HFF-Myc (cell line): ENCODE results near the gene CREBRF.
"Not testable (repeated sequence)": the region's sequence is repeated elsewhere in the genome, so short reads cannot be mapped to it uniquely, and the experiment has no call there.

Experiments used
- DNase-seq: peaks from one replicate; pipeline ENCODE4 v3.0.0-alpha.2; 2011; ENCODE audit warnings: low read depth; ENCODE audit errors: extremely low read depth
- H3K4me3 ChIP-seq: replicated peaks from 2 replicates; pipeline ENCODE4 v1.5.1; 2011; ENCODE audit warnings: low read depth, mild to moderate bottlenecking, control low read depth, low read length
- TF ChIP-seq, protein P1 (sequence below): IDR thresholded peaks from 2 replicates; pipeline ENCODE4 v1.5.1; 2012; ENCODE audit warnings: mild to moderate bottlenecking, low read depth, low read length, control low read depth; ENCODE audit errors: missing control alignments

The CREBRF gene

DNA sequence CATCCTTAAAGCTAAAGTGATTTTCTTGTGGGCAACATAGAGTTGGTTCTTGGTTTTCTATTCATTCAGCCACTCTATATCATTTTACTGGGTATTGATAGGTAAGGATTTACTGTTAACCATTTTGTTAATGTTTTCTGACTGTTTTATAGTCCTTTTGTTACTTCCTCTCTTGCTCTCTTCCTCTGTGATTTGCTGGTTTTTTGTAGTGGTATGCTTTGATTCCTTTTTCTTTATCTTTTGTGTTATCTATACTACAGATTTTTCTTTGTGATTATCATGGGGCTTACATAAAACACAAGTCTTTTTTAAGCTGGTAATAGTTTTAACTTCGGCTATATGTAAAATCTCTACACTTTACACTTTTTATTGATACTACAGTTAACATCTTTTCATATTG lies 43.3 kb downstream of the CREBRF start:
- TF ChIP-seq, protein P1, sequence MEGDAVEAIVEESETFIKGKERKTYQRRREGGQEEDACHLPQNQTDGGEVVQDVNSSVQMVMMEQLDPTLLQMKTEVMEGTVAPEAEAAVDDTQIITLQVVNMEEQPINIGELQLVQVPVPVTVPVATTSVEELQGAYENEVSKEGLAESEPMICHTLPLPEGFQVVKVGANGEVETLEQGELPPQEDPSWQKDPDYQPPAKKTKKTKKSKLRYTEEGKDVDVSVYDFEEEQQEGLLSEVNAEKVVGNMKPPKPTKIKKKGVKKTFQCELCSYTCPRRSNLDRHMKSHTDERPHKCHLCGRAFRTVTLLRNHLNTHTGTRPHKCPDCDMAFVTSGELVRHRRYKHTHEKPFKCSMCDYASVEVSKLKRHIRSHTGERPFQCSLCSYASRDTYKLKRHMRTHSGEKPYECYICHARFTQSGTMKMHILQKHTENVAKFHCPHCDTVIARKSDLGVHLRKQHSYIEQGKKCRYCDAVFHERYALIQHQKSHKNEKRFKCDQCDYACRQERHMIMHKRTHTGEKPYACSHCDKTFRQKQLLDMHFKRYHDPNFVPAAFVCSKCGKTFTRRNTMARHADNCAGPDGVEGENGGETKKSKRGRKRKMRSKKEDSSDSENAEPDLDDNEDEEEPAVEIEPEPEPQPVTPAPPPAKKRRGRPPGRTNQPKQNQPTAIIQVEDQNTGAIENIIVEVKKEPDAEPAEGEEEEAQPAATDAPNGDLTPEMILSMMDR = no peak
- no peak overlapping the region for H3K4me3 ChIP-seq
- DNase-seq = no peak

DNA sequence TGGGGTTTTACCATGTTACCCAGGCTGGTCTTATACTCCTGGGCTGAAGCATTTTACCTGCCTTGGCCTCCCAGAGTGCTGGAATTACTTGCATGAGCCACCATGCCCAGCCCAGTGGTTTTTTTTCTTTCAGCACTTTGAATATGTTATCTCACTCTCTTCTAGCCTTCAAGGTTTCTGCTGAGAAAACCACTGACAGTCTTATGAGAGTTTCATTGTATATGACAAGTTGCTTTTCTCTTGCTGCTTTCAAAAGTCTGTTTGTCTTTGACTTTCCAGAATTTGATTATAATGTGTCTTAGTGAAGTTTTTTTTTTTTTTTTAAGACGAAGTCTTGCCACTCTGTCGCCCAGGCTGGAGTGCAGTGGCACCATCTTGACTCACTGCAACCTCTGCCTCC lies 45.1 kb downstream of the CREBRF start:
- TF ChIP-seq, protein P1 = no peak
- no peak overlapping the region for H3K4me3 ChIP-seq
- DNase-seq = no peak

DNA sequence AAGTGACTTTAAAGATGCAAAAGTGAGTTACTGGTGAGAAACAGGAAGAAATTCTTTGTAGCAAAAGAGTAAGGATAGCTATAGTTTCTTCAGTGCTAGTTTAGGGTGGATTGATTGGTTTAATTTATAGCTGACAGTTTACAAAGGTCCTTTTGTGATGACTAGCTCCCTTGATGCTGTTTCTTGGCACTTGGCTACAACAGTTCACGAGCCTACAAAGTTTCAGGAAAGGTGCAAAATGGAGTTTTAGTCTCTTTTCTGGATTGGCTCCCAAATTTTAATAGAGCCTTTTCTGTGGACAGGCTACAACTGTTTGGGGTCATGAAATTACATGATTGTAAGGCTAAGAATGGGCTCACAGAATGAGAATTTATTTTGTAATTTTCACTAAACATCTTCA lies 47.3 kb downstream of the CREBRF start:
- TF ChIP-seq, protein P1 = no peak
- H3K4me3 ChIP-seq = no peak overlapping the region
- DNase-seq = no peak

DNA sequence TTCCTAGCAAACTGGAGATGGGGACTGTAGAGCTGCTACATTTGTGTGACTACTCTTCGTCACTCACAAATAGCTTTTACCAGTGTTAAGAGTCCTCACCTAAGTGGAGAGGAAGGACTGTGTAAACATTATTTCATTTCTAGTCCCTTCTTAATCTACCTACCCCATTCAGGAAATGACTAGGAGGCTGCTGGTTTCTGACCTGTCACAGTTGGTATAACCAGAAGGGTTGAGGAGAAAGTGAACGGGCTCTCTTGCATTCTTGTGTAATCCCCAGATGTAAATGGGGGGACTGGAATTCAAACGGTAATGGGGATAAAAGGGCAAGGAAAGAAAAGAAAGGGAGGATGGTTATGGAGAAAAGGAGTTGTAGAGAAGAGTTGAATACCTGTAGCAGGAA lies 52.8 kb downstream of the CREBRF start:
- no peak overlapping the region for H3K4me3 ChIP-seq
- no peak for DNase-seq
- TF ChIP-seq, protein P1 = no peak

DNA sequence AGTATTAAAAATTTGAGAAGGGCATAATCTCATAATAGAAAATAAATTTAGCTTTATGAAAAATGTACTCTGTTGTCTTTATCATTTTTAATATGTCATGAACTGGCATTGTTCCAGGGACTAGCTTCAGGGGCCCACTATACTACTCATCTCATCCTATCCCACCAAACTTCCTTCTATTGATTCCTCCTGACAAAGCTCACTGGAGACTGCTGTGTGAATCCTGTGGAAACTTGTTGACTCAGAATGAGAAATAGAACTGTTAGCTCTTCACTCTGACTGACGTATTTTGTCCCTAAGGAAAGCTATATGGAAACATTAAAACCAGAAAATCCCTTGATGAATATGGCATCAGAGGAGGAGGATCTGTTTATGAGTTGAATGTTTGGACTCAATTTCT lies 58.4 kb downstream of the CREBRF start:
- no peak for DNase-seq
- no peak overlapping the region for H3K4me3 ChIP-seq
- TF ChIP-seq, protein P1 = no peak

DNA sequence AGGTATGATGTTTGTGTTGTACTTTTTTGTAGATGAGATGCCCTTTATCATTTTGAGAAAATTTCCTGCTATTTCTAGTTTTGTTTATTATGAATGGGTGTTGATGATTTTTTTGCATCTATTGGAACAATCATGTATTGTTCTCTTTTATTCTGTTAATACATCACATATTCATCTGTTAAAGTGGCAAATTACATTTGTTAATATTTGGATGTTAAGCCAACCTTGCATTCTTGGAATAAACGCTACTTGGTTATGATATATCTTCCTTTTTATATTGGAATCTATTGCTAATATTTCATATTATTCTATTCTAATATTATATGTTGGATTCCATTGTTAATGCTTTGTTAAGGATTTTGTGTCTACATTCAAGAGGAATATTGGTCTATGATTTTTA lies 63.6 kb downstream of the CREBRF start:
- H3K4me3 ChIP-seq = no peak overlapping the region
- DNase-seq = no peak
- TF ChIP-seq, protein P1 = no peak

DNA sequence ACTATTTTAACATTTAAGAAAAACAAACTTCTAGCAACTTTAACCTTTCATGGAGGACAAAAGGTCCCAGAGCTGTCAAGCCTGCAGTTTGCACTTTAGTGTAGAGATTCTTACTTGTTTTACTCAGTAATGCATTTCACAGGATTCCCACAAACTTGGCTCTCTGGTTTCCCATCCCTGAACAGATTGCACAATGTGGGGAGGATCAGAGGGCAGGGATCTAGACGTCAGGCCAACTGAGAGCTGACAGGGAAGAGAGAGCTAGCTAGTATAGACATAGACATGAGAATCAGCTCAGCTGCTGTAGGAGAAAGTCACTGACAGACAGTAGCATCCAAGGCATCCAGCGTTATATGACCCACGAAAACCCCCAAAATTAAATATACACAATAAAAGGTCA lies 67.3 kb downstream of the CREBRF start:
- H3K4me3 ChIP-seq = no peak overlapping the region
- TF ChIP-seq, protein P1 = no peak
- no peak for DNase-seq

DNA sequence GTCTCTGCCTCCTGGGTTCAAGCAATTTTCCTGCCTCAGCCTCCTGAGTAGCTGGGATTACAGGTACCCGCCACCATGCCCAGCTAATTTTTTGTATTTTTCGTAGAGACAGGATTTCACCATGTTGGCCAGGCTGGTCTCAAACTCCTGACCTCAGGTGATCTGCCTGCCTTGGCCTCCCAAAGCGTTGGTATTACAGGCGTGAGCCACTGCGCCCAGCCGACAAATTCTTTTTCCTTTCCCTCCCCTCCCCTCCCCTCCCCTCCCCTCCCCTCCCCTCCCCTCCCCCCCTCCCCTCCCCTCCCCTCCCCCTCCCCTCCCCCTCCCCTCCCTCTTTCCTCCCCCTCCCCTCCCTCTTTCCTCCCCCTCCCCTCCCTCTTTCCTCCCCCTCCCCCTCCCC lies 76.0 kb downstream of the CREBRF start:
- DNase-seq = not testable (repeated sequence)

More for the DNA sequence above, 76.0 kb downstream of the CREBRF start:
- not testable (repeated sequence) for H3K4me3 ChIP-seq
